ENCODE data around the gene HESX1.

The HESX1 gene

DNA sequence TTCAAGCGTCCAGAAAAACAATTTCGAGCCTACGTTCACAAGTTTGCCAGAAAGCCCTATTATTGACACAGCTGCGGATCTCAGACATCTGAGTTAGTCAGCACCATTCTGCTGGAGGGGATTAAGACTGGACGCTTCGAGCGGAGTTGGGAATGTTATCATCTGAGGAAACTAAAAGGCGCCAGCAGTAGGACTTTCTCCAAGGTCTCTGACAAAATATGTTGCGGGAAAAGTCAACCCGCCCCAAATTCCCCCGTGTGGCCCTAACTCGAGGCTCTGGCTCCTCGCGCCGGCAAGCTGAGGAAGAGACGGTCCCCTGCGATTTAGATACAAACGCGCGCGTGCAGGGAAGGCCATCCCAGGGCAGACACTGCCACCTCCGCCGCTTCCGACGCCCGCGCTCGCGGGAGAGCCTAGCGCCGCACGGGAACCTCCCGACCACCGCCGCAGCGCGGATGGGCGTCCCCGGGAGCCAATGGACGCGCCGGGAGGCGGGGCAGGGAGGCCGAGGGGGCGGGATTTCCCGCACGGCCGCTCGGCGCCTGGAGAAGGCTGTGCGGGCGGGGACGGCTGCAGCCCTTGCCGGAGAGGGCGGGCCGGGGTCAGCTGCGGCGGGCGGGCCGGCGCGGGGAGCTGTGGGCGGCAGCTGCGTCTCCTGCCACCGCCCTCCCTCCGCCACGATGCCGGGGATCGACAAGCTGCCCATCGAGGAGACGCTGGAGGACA, 27.6 kb upstream of the HESX1 start, which contains the start of gene APPL1:
TSS of gene APPL1 (plus strand) at position 526 of the 726 bp plus-strand sequence. CDS start at position 681, 155 bp downstream.
- H3K4me3 ChIP-seq (ENCODE audit: low read depth, low read length): peak within 1 kb of the TSS; percentile 75
- TF ChIP-seq, protein P1, sequence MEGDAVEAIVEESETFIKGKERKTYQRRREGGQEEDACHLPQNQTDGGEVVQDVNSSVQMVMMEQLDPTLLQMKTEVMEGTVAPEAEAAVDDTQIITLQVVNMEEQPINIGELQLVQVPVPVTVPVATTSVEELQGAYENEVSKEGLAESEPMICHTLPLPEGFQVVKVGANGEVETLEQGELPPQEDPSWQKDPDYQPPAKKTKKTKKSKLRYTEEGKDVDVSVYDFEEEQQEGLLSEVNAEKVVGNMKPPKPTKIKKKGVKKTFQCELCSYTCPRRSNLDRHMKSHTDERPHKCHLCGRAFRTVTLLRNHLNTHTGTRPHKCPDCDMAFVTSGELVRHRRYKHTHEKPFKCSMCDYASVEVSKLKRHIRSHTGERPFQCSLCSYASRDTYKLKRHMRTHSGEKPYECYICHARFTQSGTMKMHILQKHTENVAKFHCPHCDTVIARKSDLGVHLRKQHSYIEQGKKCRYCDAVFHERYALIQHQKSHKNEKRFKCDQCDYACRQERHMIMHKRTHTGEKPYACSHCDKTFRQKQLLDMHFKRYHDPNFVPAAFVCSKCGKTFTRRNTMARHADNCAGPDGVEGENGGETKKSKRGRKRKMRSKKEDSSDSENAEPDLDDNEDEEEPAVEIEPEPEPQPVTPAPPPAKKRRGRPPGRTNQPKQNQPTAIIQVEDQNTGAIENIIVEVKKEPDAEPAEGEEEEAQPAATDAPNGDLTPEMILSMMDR (IDR thresholded peaks at IDR 0.05; ENCODE audit: insufficient read depth, low read depth, low read length, missing control alignments): no peak
- DNase-seq (ENCODE audit: low read depth): peak; percentile 95

DNA sequence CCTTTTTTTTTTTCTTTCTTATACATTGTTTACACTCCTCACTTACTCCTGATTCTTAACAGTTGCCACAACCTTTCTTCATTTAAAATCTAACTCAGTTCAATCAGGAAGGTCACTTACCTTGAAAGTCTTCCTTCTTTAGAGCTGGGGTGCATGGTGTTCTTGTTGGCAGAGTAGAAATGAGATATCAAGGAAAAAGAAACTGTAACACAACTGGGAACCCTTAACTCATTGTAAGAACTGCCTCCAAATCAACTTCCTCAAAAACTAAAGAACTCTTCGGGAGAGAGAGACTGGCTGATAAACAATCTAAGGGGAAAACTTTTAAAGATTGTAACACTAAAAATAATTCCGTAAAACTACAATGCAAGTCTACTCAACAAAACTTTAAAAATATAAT, 26.4 kb upstream of the HESX1 start:
- DNase-seq (ENCODE audit: low read depth): no peak
- TF ChIP-seq, protein P1 (IDR thresholded peaks at IDR 0.05; ENCODE audit: insufficient read depth, low read depth, low read length, missing control alignments): no peak
- H3K4me3 ChIP-seq (ENCODE audit: low read depth, low read length): no peak overlapping the region

DNA sequence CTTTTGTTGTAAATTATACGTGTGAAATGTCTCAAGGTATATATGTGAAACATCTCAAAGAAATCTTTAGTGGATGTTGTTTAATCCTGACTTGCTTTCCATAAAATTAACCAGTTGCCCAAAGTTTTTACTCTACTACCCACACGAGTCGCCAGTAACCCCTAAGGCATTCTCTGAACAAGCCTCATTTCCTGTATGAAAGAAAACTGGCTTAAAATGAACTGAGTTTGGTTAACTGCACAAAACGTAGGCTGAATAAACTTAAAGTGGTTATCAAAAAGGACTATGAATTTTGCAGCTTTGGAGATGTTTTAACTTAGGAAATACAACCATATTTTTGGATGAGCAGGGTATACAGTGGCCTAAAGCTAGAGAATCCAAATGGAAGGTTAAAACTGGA, 25.1 kb upstream of the HESX1 start:
- no peak overlapping the region for H3K4me3 ChIP-seq (ENCODE audit: low read depth, low read length)
- DNase-seq (ENCODE audit: low read depth): no peak
- TF ChIP-seq, protein P1 (IDR thresholded peaks at IDR 0.05; ENCODE audit: insufficient read depth, low read depth, low read length, missing control alignments): no peak

DNA sequence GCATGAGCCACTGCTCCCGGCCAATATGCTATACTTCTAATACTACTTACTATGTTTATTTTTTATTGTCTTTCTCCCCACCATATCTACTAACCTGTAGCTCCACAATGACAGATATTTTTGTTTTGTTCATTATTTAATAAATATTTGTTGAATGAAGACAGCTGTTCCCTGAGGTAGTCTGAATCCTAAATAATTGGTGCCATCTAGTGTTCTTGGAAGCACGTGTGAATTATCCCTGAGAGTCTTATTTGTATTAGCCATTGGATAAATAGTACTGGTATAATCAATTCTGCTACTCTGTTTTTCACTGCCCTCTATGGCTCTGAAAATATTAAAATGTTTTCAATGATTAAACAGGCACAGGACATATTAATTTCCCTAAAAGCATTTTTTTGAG, 22.1 kb upstream of the HESX1 start:
- no peak overlapping the region for H3K4me3 ChIP-seq (ENCODE audit: low read depth, low read length)
- DNase-seq (ENCODE audit: low read depth): no peak

DNA sequence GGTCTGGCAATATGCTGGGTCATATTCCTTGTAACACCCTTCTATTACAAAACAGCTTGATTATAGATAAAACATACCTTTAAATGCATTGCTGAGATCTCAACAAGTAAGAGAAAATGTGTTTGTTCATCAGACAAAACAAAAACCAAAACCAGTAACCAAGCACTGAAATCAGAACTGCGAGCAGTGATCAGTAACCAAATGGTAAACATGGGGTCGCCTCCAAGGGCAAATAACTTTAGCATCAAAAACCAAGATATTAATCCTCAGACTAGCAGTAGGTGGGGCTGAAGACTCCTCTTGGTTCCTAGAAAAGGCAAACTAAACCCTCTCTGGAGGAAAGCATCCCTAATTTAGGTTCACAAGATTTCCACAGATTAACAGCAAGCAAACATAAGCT, 6.6 kb upstream of the HESX1 start:
- no peak overlapping the region for H3K4me3 ChIP-seq (ENCODE audit: low read depth, low read length)
- DNase-seq (ENCODE audit: low read depth): peak; percentile 51
- TF ChIP-seq, protein P1 (IDR thresholded peaks at IDR 0.05; ENCODE audit: insufficient read depth, low read depth, low read length, missing control alignments): no peak

More for the DNA sequence above, 22.1 kb upstream of the HESX1 start:
- TF ChIP-seq, protein P1 (IDR thresholded peaks at IDR 0.05; ENCODE audit: insufficient read depth, low read depth, low read length, missing control alignments): no peak

DNA sequence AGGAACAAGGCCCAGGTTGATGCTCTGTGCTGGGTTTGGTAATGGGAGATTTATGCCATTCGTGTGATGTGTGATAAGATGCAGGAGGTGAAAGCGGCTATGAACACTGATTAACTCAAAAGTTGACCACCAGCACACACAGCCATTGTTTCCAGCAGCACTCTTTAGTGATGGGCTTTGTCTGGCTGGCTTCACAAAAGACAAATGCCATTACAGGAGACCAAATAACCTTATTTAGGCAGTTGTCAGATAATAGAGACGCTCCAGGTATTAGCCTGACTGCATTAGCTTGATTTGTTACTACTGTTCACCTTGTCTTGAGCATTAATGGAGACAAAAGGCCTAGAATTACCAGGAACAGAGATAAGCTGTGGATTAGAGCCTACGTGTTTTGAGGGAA, 5.1 kb downstream of the HESX1 start:
- H3K4me3 ChIP-seq (ENCODE audit: low read depth, low read length): no peak overlapping the region
- TF ChIP-seq, protein P1 (IDR thresholded peaks at IDR 0.05; ENCODE audit: insufficient read depth, low read depth, low read length, missing control alignments): no peak

DNA sequence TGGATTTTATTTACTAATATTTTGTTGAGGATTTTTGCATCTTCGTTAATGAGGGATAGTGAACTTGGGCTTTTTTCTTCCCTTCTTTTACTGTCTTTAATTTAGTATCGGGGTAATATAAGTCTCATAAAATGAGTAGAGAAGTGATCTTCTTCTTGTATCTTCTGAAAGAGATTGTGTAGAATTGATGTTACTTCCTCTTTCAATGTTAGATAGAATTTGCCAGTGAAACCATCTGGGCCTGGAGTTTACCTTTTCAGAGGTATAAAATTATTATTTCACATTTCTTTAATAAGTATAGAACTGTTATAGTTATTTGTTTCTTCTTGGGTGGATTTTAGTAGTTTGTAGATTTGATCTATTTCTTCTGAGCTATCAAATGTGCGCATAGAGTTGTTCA, 7.8 kb downstream of the HESX1 start:
- DNase-seq (ENCODE audit: low read depth): no peak
- TF ChIP-seq, protein P1 (IDR thresholded peaks at IDR 0.05; ENCODE audit: insufficient read depth, low read depth, low read length, missing control alignments): no peak
- H3K4me3 ChIP-seq (ENCODE audit: low read depth, low read length): no peak overlapping the region

More for the DNA sequence above, 5.1 kb downstream of the HESX1 start:
- DNase-seq (ENCODE audit: low read depth): no peak

All from GM12865 (cell line).